Right lobe of liver (tissue), 4 donors: ENCODE measurements around the gene YKT6.

ENCODE experiments used
- CTCF ChIP-seq, 4 donors: fragments of 200-600 bp in 3 of 4; fragments of 450-650 bp in 1 of 4; IDR thresholded peaks; one replicate each; pipeline versions ENCODE4 v1.5.1 to v1.8.0; 2016 to 2022; ENCODE audit warnings: antibody characterized with exemption in 4 of 4, mild to moderate bottlenecking in 2 of 4
- POLR2A ChIP-seq: fragments of 450-650 bp; IDR thresholded peaks from one replicate; pipeline ENCODE4 v1.6.1; 2017; ENCODE audit warnings: antibody characterized with exemption, mild to moderate bottlenecking
- donor health status: DM: no; HTN: no; CAD: no.
- donor health status: DM: no; HTN: no; CAD: no.
- donor health status: DM: no; HTN: yes; CAD: no.

GRCh38 chr7:44163591-44163990, 37.2 kb upstream of the YKT6 start:
- TF ChIP-seq POLR2A (no peak), CTCF (IDR thresholded peaks at IDR 0.05) (no peak)
